ENCODE data around the gene EEPD1. TPM values are rescaled to one million over a fixed set of nuclear protein-coding genes. Genes with fewer than 3 reads are reported as not detected.

Gene EEPD1
- total RNA-seq, 4 donors from 2014 or later, result 12.4 to 36.2 (median 20.4) TPM

GRCh38 chr7:36348256-36348655 lies 195.2 kb downstream of the EEPD1 start:
- Histone ChIP-seq H3K27ac (no peak overlapping the region), H3K9me3 (no peaks in the 10 kb centered on the region), H3K27me3 (no peaks in the 10 kb centered on the region), H3K36me3 (no peaks in the 10 kb centered on the region), H3K4me1 (peaks cover 0 to 9% (median 7%) of the 10 kb centered on the region in 3 donors), H3K4me3 (no peak overlapping the region)
- no peak for ATAC-seq
- TF ChIP-seq POLR2A (IDR thresholded peaks at IDR 0.05), result no peak
- no peak for TF ChIP-seq CTCF (IDR thresholded peaks at IDR 0.05)
- no peak for TF ChIP-seq EP300 (IDR thresholded peaks at IDR 0.05)
- TF ChIP-seq POLR2AphosphoS5 (IDR thresholded peaks at IDR 0.05), result no peak

GRCh38 chr7:36348771-36349170 lies 195.7 kb downstream of the EEPD1 start:
- no peaks in the 10 kb centered on the region for H3K36me3 ChIP-seq
- H3K4me3 ChIP-seq, result no peak overlapping the region
- TF ChIP-seq EP300 (IDR thresholded peaks at IDR 0.05) (no peak), POLR2A (IDR thresholded peaks at IDR 0.05) (no peak), CTCF (IDR thresholded peaks at IDR 0.05) (no peak), POLR2AphosphoS5 (IDR thresholded peaks at IDR 0.05) (no peak)
- peaks cover 0 to 9% (median 7%) of the 10 kb centered on the region in 3 donors for H3K4me1 ChIP-seq
- ATAC-seq, result no peak
- H3K27ac ChIP-seq, result no peak overlapping the region
- H3K27me3 ChIP-seq, result no peaks in the 10 kb centered on the region
- 91 to 93% methylated on average over 3 of the region's 3 CpGs for WGBS, 2 donors (ENCODE audit: low coverage in 1 of 2)
- no peaks in the 10 kb centered on the region for H3K9me3 ChIP-seq

- Histone ChIP-seq H3K9me3 (no peaks in the 10 kb centered on the region), H3K36me3 (no peaks in the 10 kb centered on the region), H3K4me3 (no peak overlapping the region), H3K27me3 (no peaks in the 10 kb centered on the region), H3K27ac (no peak overlapping the region), H3K4me1 (peaks cover 0 to 9% (median 7%) of the 10 kb centered on the region in 3 donors)
- 86 to 91% methylated on average over 1 to 2 of the region's 2 CpGs for WGBS, 2 donors (ENCODE audit: low coverage in 1 of 2)
- no peak for ATAC-seq
- no peak for TF ChIP-seq POLR2AphosphoS5 (IDR thresholded peaks at IDR 0.05)
- no peak for TF ChIP-seq EP300 (IDR thresholded peaks at IDR 0.05)
- TF ChIP-seq POLR2A (IDR thresholded peaks at IDR 0.05), result no peak
- TF ChIP-seq CTCF (IDR thresholded peaks at IDR 0.05), result no peak
Measured at GRCh38 chr7:36349626-36350025, 196.6 kb downstream of the EEPD1 start.

Small RNAs within 50 kb of the gene (small RNA-seq; reads per million reads assigned to genes)
- 0 reads per million in 4 donors for gene AC006960.1
- gene AC007327.1, result 0 reads per million in 4 donors
- gene RF00019, result 0 reads per million in 4 donors

Other genes starting within 250 kb of the EEPD1 start
- 10 to 100 TPM in 3 of 4 donors, 1 to 10 TPM in 1; 2.8 to 20.7 (median 13.9) TPM for gene ANLN, start 236.6 kb downstream of the EEPD1 start, total RNA-seq